Gastrocnemius medialis (tissue), 4 donors: ENCODE measurements around the gene ZNF362. TPM values are rescaled to one million over a fixed set of nuclear protein-coding genes. Genes with fewer than 3 reads are reported as not detected.

ENCODE experiments used
- ATAC-seq, 2 donors: fragments of 150-250 bp; one replicate each; pipeline ENCODE4 v1.9.1; 2016
- DNase-seq, 2 donors: peaks; one replicate each; pipeline ENCODE4 v3.0.0-alpha.2; 2019
- H3K27ac ChIP-seq, 4 donors: fragments of 200-600 bp; sonication (generic); 1 replicate in 1 of 4; 2 replicates in 3 of 4; pipeline ENCODE4 v1.5.1; 2016 to 2018; ENCODE audit warnings: mild to moderate bottlenecking in 2 of 4, moderate library complexity in 1 of 4
- H3K27me3 ChIP-seq, 3 donors: fragments of 200-600 bp; sonication (generic) in 2 of 3; 1 replicate in 1 of 3; 2 replicates in 2 of 3; pipeline versions ENCODE4 v1.5.1 to v1.6.0; 2016 to 2019; ENCODE audit warnings: mild to moderate bottlenecking in 1 of 3, moderate library complexity in 1 of 3
- H3K36me3 ChIP-seq, 2 donors: fragments of 200-600 bp; sonication (generic) in 1 of 2; one replicate each; pipeline ENCODE4 v1.5.1; 2017 to 2018
- H3K4me1 ChIP-seq, 2 donors: fragments of 200-600 bp; sonication (generic) in 1 of 2; one replicate each; pipeline ENCODE4 v1.5.1; 2016 to 2017; ENCODE audit warnings: mild to moderate bottlenecking in 2 of 2
- H3K4me3 ChIP-seq, 4 donors: fragments of 200-600 bp; sonication (generic) in 3 of 4; 1 replicate in 1 of 4; 2 replicates in 3 of 4; pipeline ENCODE4 v1.5.1; 2016 to 2019; ENCODE audit warnings: mild to moderate bottlenecking in 2 of 4
- H3K9me3 ChIP-seq, 3 donors: fragments of 200-600 bp; sonication (generic) in 2 of 3; 1 replicate in 1 of 3; 2 replicates in 2 of 3; pipeline ENCODE4 v1.5.1; 2016 to 2019
- POLR2A ChIP-seq, 2 donors: fragments of 450-650 bp; IDR thresholded peaks; one replicate each; pipeline ENCODE4 v1.6.1; 2017; ENCODE audit warnings: antibody characterized with exemption in 2 of 2, mild to moderate bottlenecking in 2 of 2, moderate library complexity in 2 of 2
- in situ Hi-C, 4 donors: fragments of 200-750 bp; cut with MboI; loops; one replicate each; pipeline versions ENCODE4 v1.15.0 to v1.8.0; 2017; ENCODE audit warnings: low sequenced_read_pairs in 4 of 4
- intact Hi-C: fragments of 100-400 bp; cut with DNase I; formaldehyde crosslinking; loops from one replicate; pipeline ENCODE4 v1.15.1; 2023; ENCODE audit warnings: low total_unique reads
- total RNA-seq, 4 donors: library from RNA; depleted of rRNA; stranded (reverse); fragments of >200 nt; gene quantifications; one replicate each; pipeline versions ENCODE4 v1.1.0 to v1.2.3, GENCODE V29; 2016
- TF ChIP-seq, protein P1 (sequence below), 5 experiments: fragments of 450-650 bp in 3 of 5; fragments of 200-600 bp in 2 of 5; sonication (generic) in 2 of 5; IDR thresholded peaks in 4 of 5; conservative IDR thresholded peaks in 1 of 5; 1 replicate in 4 of 5; 2 replicates in 1 of 5; pipeline ENCODE4 v1.5.1; 2016 to 2019; ENCODE audit warnings: antibody characterized with exemption in 5 of 5, mild to moderate bottlenecking in 3 of 5, moderate library complexity in 3 of 5

The ZNF362 gene
- total RNA-seq, 4 donors from 2014 or later: 6.4 to 19.2 (median 17.7) TPM

DNA sequence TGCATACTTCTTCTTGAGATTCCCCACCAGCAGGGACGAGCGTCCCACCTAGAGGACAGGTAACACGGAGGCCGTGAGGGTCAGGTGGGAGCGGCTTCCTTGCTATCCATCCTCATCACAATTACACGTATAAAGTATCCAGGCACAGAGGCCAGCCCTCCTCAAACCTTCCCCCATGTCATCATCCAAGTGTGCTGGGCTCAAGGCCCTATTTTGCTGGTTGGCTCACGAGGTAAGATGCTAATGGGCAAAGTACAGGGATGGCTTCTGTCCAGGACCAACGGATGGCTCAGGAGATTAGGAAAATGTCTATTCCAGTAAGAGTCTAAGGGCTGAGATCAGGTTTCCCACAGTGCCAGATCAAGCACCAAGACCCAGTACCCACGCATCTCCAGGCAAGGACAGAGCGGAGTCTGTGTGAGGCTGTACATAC is 76.1 kb downstream of the ZNF362 start:
- peaks cover 13 to 47% of the 10 kb centered on the region in 2 donors for H3K36me3 ChIP-seq
- in situ Hi-C loops (no loop called here), intact Hi-C loops (no loop called here)
- DNase-seq (peak; percentile 66 to 84), ATAC-seq (peak; percentile 40 to 55)
- H3K27ac ChIP-seq: peak overlapping the region; percentile 94 to 99 (median 98)
- H3K9me3 ChIP-seq: no peaks in the 10 kb centered on the region
- H3K4me3 ChIP-seq: no peak overlapping the region
- H3K27me3 ChIP-seq: no peaks in the 10 kb centered on the region
- H3K4me1 ChIP-seq: peaks cover 82 to 86% of the 10 kb centered on the region in 2 donors
- no peak for TF ChIP-seq POLR2A (IDR thresholded peaks at IDR 0.05)
- TF ChIP-seq, protein P1, sequence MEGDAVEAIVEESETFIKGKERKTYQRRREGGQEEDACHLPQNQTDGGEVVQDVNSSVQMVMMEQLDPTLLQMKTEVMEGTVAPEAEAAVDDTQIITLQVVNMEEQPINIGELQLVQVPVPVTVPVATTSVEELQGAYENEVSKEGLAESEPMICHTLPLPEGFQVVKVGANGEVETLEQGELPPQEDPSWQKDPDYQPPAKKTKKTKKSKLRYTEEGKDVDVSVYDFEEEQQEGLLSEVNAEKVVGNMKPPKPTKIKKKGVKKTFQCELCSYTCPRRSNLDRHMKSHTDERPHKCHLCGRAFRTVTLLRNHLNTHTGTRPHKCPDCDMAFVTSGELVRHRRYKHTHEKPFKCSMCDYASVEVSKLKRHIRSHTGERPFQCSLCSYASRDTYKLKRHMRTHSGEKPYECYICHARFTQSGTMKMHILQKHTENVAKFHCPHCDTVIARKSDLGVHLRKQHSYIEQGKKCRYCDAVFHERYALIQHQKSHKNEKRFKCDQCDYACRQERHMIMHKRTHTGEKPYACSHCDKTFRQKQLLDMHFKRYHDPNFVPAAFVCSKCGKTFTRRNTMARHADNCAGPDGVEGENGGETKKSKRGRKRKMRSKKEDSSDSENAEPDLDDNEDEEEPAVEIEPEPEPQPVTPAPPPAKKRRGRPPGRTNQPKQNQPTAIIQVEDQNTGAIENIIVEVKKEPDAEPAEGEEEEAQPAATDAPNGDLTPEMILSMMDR (IDR thresholded peaks at IDR 0.05 in 4 of 5, conservative IDR thresholded peaks at IDR 0.05 in 1 of 5): no peak

DNA sequence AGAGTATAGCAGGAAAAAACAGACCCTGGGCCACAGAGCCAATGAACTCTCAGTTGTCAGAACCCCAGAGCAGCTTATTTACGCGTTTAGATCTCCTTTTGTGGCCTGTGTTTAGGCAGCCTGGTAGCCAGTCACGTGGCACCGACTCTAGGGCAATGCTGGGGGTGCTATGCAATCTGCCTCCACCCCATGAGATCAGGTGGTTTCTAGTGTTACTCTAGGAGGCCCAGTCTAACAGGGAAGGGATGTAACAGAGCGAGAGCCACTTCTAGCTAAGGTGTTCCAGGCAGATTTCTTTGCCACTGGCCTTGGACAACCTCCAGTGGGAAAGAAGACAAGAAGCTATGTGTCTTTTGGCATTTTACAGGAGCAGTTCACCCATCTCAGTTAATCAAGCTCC is 76.6 kb downstream of the ZNF362 start:
- peak overlapping the region in 1 of 4 donors; percentile 14 for H3K4me3 ChIP-seq
- ATAC-seq: peak; percentile 63 to 65

DNA sequence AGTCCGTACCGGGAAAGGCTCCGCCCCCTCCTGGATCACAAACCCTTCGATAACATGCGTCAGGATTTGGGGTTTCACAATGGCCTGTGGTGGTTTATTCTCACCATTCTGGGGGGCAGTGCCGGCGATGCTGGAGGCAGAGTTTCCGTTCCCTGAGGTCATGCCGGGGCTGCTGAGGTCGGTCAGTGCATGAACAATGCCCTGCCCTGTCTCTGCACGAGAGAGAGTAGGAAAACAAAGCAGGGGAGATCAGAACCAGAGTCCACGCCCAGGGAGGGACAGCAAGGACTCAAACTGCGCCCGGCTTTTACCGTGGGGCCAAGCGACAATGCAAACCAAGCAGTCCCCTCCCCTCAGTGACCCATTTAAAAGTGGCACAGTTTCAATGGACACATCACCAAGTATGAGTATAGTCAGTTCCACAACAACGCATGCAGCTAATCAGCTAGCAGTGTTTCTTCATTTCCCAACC is 77.8 kb downstream of the ZNF362 start:
- Histone ChIP-seq H3K27ac (peak overlapping the region; percentile 94 to 99 (median 98)), H3K4me3 (peak overlapping the region; percentile 14 to 30 (median 25)), H3K9me3 (no peaks in the 10 kb centered on the region), H3K4me1 (peaks cover 85 to 87% of the 10 kb centered on the region in 2 donors), H3K27me3 (no peaks in the 10 kb centered on the region), H3K36me3 (peaks cover 13 to 32% of the 10 kb centered on the region in 2 donors)
- TF ChIP-seq POLR2A (IDR thresholded peaks at IDR 0.05): peak; percentile 63 to 71
- TF ChIP-seq, protein P1 (IDR thresholded peaks at IDR 0.05 in 4 of 5, conservative IDR thresholded peaks at IDR 0.05 in 1 of 5): no peak
- ATAC-seq (peak; percentile 12 to 45), DNase-seq (peak; percentile 80 to 85)
- in situ Hi-C loops: no loop called here
- intact Hi-C loops: no loop called here

More for the DNA sequence above, 76.6 kb downstream of the ZNF362 start:
- in situ Hi-C loops (no loop called here), intact Hi-C loops (loop anchor here (1.0 kb wide), 1 partner anchor 15 kb away; no protein-coding TSS in a partner anchor)
- H3K36me3 ChIP-seq: peaks cover 13 to 42% of the 10 kb centered on the region in 2 donors
- TF ChIP-seq POLR2A (IDR thresholded peaks at IDR 0.05): peak; percentile 59 to 69
- TF ChIP-seq, protein P1 (IDR thresholded peaks at IDR 0.05 in 4 of 5, conservative IDR thresholded peaks at IDR 0.05 in 1 of 5): no peak
- no peaks in the 10 kb centered on the region for H3K27me3 ChIP-seq
- H3K9me3 ChIP-seq: no peaks in the 10 kb centered on the region
- DNase-seq: peak; percentile 80
- peak overlapping the region; percentile 94 to 99 (median 98) for H3K27ac ChIP-seq
- H3K4me1 ChIP-seq: peaks cover 82 to 87% of the 10 kb centered on the region in 2 donors

DNA sequence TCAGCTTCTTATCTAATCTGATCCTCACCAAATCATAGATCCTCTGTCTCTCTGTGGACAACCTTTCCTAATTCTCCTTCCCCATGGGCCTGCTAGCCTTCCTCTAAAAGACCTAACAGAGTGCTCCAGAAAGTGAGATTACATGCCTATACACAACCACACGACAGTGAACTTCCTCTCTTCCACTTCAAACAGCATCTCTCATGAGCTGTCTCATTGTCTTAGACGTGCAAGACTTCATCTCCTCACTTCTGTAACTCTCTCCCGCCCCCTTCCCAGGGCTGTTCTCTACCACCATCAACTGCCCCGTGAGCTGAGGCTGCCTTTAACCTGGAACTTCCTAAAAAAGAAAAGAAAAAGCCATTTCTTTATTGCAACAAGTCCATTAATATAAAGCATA is 78.7 kb downstream of the ZNF362 start:
- Histone ChIP-seq H3K27me3 (no peaks in the 10 kb centered on the region), H3K36me3 (peaks cover 5 to 23% of the 10 kb centered on the region in 2 donors), H3K4me3 (peak overlapping the region; percentile 22 to 30 (median 25)), H3K4me1 (peaks cover 90 to 93% of the 10 kb centered on the region in 2 donors), H3K9me3 (no peaks in the 10 kb centered on the region), H3K27ac (peak overlapping the region; percentile 94 to 99 (median 98))
- in situ Hi-C loops (no loop called here), intact Hi-C loops (loop anchor here (5.0 kb wide), 1 partner anchor 298 kb away; the partner anchor contains the start of gene AK2)
- TF ChIP-seq, protein P1 (IDR thresholded peaks at IDR 0.05 in 4 of 5, conservative IDR thresholded peaks at IDR 0.05 in 1 of 5): no peak
- peak in 1 of 2 donors; percentile 7 for TF ChIP-seq POLR2A (IDR thresholded peaks at IDR 0.05)
- ATAC-seq: no peak
- DNase-seq: no peak
